Measurements from ENCODE around the gene PPP3R2. TPM values are rescaled to one million over a fixed set of nuclear protein-coding genes. Genes with fewer than 3 reads are reported as not detected.

Gene PPP3R2, protein sequence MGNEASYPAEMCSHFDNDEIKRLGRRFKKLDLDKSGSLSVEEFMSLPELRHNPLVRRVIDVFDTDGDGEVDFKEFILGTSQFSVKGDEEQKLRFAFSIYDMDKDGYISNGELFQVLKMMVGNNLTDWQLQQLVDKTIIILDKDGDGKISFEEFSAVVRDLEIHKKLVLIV
- total RNA-seq: not detected

DNA sequence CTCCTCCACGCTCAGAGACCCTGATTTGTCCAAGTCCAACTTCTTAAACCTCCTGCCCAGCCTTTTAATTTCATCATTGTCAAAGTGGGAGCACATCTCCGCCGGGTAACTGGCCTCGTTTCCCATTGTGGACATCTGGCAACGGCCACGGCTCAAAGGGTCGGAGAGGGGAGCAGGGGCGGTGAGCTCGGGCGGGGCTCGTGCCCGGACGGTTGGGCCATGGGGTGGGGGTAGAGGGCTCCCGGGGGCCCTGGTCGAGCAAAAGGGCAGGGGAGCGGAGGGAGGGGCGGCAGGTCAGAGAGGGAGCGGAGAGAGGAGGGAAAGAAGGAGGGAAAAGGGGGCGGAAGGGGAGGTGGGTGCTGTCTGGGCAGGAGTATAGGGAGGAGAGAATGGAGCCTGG lies at the start of gene PPP3R2:
TSS of gene PPP3R2 (minus strand) at position 174 of the 400 bp plus-strand sequence. CDS start at position 126, 48 bp downstream.
- no peak for ATAC-seq (ENCODE audit: low FRiP score)
- TF ChIP-seq, protein P1, sequence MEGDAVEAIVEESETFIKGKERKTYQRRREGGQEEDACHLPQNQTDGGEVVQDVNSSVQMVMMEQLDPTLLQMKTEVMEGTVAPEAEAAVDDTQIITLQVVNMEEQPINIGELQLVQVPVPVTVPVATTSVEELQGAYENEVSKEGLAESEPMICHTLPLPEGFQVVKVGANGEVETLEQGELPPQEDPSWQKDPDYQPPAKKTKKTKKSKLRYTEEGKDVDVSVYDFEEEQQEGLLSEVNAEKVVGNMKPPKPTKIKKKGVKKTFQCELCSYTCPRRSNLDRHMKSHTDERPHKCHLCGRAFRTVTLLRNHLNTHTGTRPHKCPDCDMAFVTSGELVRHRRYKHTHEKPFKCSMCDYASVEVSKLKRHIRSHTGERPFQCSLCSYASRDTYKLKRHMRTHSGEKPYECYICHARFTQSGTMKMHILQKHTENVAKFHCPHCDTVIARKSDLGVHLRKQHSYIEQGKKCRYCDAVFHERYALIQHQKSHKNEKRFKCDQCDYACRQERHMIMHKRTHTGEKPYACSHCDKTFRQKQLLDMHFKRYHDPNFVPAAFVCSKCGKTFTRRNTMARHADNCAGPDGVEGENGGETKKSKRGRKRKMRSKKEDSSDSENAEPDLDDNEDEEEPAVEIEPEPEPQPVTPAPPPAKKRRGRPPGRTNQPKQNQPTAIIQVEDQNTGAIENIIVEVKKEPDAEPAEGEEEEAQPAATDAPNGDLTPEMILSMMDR (IDR thresholded peaks at IDR 0.05): no peak
- no peak for DNase-seq (ENCODE audit: low spot score)

DNA sequence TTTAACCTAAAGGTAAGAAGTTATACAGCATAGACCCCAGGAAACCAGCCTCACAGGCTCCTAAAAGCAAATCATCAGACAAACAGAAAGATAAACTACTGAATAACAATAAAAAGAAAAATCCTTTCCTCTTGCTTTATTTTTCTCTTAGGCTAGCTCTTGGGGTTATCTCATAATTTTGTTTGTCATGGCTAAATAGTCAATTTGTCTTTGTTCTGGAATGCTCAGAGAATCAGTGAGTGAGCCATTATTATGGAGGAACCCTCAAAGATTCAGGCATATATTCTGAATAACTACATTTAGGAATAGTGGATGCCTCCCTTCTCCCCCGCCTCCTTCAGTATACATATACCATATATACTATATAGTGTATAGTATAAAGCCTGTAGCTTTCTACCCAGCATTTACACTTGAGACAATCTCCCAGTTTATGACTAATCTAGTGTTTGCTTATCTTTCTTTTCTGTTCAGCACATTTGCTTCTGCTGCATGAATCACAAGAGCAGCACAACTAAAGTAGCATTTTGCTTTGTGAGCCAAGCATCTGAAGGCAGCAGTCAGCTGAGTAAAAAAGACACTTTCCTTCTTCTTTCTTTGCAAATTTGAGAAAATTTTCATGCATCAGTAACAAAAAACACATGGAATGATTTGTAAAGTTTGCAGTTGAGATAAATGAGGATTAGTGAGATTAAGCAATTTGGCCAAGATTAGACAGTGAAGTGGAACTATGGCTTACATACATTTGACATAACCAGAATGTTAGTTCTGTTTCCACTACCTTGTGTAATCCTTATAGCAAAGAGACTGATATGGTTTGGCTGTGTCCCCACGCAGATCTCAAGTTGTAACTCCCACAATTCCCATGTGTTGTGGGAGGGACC lies 45.3 kb upstream of the PPP3R2 start:
- no peak for DNase-seq (ENCODE audit: low spot score)
- TF ChIP-seq, protein P1 (IDR thresholded peaks at IDR 0.05): no peak
- ATAC-seq (ENCODE audit: low FRiP score): no peak

DNA sequence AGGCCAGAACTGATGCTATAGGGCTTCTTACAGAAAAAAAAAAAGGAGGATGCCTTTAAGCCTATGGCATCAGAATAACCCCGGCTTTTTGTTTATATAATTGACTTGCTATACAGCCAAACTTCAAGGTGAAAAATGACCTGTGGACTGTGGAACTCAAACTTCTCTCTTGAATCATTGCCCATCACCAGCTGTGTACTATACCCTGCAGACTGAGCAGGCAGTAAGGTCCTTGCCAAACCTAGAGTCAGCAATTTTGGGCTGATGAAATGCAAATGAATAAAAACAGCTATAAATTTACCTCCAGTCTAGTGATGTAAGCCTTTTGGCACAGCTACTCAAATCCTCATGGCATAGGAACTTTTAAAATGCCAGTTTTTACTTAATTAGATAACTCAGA lies 44.5 kb upstream of the PPP3R2 start:
- DNase-seq (ENCODE audit: low spot score): no peak
- TF ChIP-seq, protein P1 (IDR thresholded peaks at IDR 0.05): no peak
- no peak for ATAC-seq (ENCODE audit: low FRiP score)

DNA sequence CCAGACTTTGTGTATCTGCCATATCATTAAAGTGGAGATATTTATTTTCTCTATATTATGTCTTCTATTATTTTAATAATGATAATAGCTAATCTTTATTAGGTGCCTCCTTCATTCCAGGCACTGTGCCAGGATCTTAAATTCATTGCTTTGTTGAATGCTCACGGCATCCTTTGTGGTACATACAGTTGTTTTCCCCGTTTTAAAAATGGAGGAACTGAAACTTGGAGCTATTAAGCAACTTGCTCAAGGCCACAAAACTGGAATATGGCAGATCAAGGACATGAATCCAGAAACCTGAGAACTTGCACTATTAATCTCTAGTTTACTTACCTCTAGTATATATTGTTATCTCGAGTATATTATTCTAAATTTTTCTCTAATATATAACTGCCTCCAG lies 41.5 kb upstream of the PPP3R2 start:
- no peak for ATAC-seq (ENCODE audit: low FRiP score)
- no peak for DNase-seq (ENCODE audit: low spot score)
- TF ChIP-seq, protein P1 (IDR thresholded peaks at IDR 0.05): no peak

DNA sequence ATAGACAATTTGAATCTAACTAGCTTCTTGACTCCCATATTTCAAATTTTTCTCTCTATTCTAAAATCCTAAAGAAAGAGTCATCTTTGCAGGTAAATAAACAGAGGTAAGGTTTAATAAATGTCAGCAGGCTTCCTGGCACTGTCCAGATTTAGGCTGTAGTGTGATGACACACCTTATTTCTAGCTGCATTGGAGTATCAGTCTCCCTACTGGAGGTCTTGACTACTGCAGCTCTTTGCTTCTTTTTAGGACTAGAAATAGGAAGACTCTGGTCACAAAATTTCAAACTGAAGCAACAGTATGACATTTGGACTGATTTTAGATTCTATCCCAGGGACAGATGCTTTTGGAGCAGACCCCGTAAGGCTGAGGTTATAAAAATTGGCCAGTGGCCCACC lies 40.7 kb upstream of the PPP3R2 start:
- DNase-seq (ENCODE audit: low spot score) (no peak), ATAC-seq (ENCODE audit: low FRiP score) (no peak)
- TF ChIP-seq, protein P1 (IDR thresholded peaks at IDR 0.05): no peak

DNA sequence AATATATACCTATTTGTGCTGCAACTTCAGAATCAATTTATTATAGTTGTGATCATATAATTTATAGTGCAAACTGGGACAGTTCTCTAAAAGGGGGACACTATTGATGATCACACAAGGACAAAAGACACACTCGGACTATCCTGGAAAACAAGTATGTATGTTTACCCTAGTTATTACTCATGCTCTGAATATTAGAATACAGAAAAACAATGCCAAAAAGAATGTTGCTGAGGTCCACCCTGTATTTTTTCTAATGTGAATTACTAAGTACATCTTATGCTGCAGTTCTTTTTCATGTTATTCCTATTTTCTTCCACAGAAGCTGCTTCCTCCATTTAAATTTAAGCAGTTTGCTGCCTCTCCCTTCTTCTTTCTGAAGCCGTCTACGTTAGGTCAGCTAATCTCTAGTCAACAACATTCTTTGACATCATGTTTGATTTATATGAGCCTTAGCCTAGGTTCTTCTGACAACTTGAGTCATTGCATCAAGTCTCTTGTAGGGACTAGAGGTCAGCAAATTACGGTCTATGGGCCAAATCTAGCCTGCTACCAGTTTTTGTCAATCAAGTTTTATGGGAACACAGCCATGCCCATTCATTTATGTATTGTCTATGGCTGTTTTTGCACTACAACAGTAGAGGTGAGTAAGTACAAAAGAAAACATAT lies 40.1 kb upstream of the PPP3R2 start:
- ATAC-seq (ENCODE audit: low FRiP score): no peak
- TF ChIP-seq, protein P1 (IDR thresholded peaks at IDR 0.05): no peak

More for the DNA sequence above, 40.1 kb upstream of the PPP3R2 start:
- no peak for DNase-seq (ENCODE audit: low spot score)
